AG10803 (cell line): ENCODE data around the gene ARHGAP4.
A peak's percentile ranks its signal among the peaks of the same experiment; 100 is the strongest.

Experiments used
- DNase-seq: peaks from one replicate; pipeline ENCODE4 v3.0.0; 2010; ENCODE audit warnings: low read depth
- H3K4me3 ChIP-seq: 2 replicates; pipeline ENCODE4 v1.5.1; 2011; ENCODE audit warnings: mild to moderate bottlenecking, low read length, control low read depth
- CTCF ChIP-seq: conservative IDR thresholded peaks from 2 replicates; pipeline ENCODE4 v1.5.1; 2011; ENCODE audit warnings: mild to moderate bottlenecking, low read length, control low read depth, inconsistent platforms

The ARHGAP4 gene

DNA sequence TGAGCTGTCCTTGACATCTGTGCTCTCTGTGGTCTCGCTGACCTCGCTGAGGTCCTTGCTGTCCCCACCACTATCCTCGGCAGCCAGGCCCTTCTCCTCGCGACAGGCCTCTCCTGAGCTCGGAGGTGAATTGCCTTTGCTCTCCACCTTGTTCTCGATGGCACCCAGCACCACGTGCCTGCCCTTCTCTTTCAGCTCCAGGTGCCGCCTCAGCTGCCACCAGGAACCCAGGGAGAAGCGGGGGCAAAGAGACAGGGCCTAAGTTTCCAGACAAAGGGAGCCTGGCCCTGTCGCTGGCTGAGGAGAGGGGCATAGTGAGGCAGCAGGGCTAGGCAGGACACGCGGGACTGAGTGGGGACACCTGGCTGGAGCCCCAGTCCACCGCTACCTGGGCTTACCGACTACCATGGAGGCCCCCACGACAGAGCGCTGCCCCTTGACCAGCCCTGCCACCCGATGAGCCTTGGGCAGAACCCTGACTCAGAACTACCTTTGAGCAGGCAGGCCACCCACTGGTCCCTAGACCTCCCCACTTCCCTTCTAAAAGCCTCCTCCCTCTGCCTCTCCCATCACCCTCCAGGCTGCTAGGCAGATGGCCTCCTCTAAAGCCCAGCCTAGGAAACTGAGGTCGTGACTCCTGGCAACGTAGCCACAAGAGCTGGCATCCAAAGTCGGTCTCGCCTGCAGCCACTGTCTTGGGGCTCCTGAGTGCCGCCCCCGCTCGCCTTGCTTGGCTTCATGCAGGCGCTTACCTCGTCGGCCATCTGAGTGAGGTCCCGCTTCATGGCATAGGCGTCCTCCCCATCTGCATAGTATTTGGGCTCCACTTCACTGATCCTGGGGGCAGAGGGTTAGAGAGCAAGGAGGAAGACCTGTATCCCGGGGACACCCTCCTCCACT lies 4.2 kb upstream of the ARHGAP4 start:
- DNase-seq, result no peak
- no peak for TF ChIP-seq CTCF
- no peak overlapping the region for H3K4me3 ChIP-seq

GRCh38 chrX:153929576-153929975 lies 3.5 kb upstream of the ARHGAP4 start:
- no peak for TF ChIP-seq CTCF
- no peak overlapping the region for H3K4me3 ChIP-seq
- no peak for DNase-seq

DNA sequence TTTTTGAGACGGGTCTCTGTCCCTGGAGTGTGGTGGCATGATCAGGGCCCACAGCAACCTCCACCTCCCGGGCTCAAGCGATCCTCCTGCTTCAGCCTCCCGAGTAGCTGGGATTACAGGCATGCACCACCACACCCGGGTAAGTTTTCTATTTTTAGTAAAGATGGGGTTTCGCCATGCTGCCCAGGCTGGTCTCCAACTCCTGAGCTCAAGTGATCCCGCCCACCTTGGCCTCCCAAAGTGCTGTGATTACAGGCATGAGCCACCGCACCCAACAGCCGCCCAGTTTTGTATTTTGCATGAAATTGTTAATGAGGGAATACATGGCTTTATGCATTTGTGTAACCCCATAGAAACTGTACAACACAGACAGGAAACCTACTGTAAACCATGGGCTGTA lies 2.8 kb upstream of the ARHGAP4 start:
- no peak overlapping the region for H3K4me3 ChIP-seq
- DNase-seq, result no peak
- TF ChIP-seq CTCF, result no peak

DNA sequence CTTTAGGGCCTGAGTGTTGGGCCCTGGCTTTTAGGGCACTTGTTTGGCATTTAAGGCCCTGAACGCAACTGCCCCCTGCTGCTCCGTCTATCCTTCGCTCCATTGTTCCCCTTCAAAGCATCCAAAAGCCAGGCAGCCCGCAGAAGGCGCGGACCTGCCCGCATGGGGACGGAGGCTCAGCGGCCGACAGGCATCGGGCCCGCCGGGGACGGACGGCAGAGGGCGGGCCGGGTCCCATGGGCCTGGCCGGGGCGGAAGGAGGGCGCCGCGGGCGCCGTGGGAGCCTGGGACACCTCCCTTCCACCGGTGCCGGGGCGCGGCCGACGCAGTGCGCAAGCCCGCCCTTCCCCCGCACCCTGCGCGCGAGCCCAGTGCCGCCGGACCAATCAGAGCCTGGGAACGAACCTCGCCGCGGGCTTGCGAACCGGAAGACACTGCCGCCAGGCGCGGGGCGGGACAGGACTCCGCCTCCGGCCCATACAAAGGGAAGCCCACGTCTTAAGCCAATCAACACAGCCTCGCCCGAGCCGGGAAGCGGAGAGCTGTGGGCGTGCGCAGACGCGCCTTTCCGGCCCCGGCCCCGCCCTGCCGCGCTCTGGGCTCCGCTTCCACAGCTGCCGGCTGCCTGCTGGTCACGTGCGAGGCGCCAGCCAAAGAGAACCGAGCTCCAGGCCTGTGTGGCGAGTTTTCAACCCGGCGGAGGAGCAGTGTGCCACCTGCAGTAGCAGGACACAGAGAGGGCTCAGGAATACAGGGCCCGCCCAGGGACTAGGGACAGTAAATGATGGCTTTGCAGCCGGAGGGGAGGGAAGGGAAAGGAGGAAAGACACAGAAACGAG lies 2.1 kb upstream of the ARHGAP4 start:
- peak overlapping the region; percentile 70 for H3K4me3 ChIP-seq
- peak; percentile 98 for DNase-seq
- peak; percentile 21 for TF ChIP-seq CTCF

GRCh38 chrX:153927672-153927921 lies 1.5 kb upstream of the ARHGAP4 start:
- no peak for TF ChIP-seq CTCF
- H3K4me3 ChIP-seq, result peak overlapping the region; percentile 70
- peak; percentile 8 for DNase-seq

DNA sequence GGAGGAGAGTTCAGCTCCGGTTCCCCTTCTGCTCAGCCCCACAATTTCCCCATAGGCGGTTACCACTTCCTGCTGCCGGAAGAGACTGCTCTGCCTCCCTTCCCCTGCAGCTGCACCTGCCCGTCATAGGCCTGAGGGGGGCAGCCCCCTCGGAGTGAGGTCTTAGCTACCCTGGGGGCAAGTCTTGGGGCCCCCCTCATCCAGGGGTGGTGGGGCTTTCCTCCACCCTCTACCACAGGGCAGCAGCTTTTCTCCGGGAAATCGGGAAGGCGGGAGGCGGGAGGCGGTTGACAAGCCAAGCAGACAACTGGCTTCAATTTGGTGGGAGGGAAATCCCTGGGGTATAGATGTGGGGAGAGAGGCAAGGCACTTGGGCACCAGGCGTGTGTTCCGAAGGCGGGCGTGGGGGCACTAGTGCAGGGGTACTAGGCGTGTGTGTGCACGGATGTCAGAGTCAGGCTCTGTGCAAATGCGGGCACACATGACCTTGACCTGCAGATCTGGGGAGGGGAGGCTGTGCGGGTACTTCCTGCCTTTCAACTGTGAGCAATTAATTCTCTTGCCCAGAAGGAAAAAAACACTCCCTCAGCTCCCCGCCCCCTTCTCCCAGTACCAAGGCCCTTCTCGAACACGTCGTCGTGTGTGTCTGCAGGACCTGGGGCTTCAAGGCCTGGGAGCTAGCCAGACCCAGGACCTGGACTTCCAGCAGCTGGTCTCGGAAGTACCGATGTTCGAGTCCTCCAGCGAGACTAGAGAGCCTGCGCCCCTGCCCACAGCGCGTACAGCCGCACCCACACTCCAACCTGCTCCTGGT lies 1.0 kb upstream of the ARHGAP4 start:
- peak; percentile 30 for DNase-seq

More for the DNA sequence above, 1.0 kb upstream of the ARHGAP4 start:
- H3K4me3 ChIP-seq, result peak overlapping the region; percentile 70
- no peak for TF ChIP-seq CTCF
